Adrenal gland (tissue), 5 donors: ENCODE data around the gene ADK.

Experiments used
- CTCF ChIP-seq, 6 experiments: fragments of 450-650 bp in 4 of 6; fragments of 200-600 bp in 2 of 6; sonication (generic) in 1 of 6; IDR thresholded peaks; 1 replicate in 5 of 6; 2 replicates in 1 of 6; pipeline versions ENCODE4 v1.5.1 to v1.8.0; 2016 to 2021; ENCODE audit warnings: antibody characterized with exemption in 6 of 6, mild to moderate bottlenecking in 2 of 6, moderate library complexity in 1 of 6
- POLR2A ChIP-seq, 2 donors: fragments of 450-650 bp; IDR thresholded peaks; one replicate each; pipeline ENCODE4 v1.6.1; 2017; ENCODE audit warnings: antibody characterized with exemption in 2 of 2, mild to moderate bottlenecking in 2 of 2, moderate library complexity in 1 of 2
- donor health status: DM: no; HTN: no; CAD: no.

GRCh38 chr10:74382663-74383062 is 231.6 kb downstream of the ADK start:
- no peak for TF ChIP-seq CTCF (IDR thresholded peaks at IDR 0.05)
- no peak for TF ChIP-seq POLR2A (IDR thresholded peaks at IDR 0.05)
